ENCODE data around the gene ZNF101. TPM values are rescaled to one million over a fixed set of nuclear protein-coding genes. Genes with fewer than 3 reads are reported as not detected.

Gene ZNF101
- total RNA-seq, 1 donor from 2014 or later: 29.5 TPM

DNA sequence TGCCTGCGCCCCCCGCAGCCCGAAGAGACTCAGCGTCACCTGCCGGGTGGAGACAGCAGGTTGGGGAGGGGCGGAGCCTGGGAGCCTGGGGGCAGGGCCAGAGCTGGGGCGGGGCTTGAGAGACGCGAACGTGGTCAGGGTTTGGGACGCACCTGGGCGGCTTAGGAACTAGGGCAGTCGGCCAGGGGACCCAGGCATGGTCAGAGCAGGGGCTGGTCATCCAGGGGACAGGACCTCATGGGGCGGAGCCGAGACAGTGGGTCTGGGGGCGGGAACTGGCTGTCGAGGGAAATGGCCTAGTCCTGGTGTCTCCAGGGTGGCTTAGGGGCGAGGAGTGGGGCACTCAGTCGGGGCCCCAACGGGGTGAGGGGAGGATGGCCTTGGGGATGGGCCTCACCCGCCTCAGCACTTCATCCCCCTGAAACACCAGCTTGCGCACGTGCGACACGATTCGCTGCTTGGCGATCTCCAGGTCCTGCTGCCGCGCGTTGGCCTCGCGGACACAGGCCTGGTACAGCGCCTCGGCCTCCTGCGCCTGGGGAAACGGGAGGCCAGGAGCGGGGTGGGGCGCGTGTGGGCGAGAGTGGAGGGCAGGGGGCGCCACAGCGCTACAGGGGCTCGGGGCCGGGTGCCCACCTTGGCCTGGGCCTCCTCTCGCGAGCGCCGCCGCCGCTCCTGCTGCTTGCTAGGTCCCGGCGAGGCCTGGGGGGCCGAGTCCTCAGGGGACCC, 31.0 kb upstream of the ZNF101 start:
- Mint-ChIP-seq H3K9me3 (ENCODE audit: unreplicated experiment) (peaks cover 6% of the 10 kb centered on the region), H3K36me3 (ENCODE audit: low read depth, unreplicated experiment) (peaks cover 25% of the 10 kb centered on the region), H3K4me1 (ENCODE audit: unreplicated experiment) (peaks cover 7% of the 10 kb centered on the region), H3K27me3 (ENCODE audit: unreplicated experiment) (peaks cover 7% of the 10 kb centered on the region), H3K27ac (ENCODE audit: unreplicated experiment) (no peak overlapping the region), H3K4me3 (ENCODE audit: unreplicated experiment) (no peak overlapping the region)
- TF ChIP-seq, protein P1, sequence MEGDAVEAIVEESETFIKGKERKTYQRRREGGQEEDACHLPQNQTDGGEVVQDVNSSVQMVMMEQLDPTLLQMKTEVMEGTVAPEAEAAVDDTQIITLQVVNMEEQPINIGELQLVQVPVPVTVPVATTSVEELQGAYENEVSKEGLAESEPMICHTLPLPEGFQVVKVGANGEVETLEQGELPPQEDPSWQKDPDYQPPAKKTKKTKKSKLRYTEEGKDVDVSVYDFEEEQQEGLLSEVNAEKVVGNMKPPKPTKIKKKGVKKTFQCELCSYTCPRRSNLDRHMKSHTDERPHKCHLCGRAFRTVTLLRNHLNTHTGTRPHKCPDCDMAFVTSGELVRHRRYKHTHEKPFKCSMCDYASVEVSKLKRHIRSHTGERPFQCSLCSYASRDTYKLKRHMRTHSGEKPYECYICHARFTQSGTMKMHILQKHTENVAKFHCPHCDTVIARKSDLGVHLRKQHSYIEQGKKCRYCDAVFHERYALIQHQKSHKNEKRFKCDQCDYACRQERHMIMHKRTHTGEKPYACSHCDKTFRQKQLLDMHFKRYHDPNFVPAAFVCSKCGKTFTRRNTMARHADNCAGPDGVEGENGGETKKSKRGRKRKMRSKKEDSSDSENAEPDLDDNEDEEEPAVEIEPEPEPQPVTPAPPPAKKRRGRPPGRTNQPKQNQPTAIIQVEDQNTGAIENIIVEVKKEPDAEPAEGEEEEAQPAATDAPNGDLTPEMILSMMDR (IDR thresholded peaks at IDR 0.05; ENCODE audit: unreplicated experiment): no peak
- DNase-seq (ENCODE audit: low spot score): no peak

DNA sequence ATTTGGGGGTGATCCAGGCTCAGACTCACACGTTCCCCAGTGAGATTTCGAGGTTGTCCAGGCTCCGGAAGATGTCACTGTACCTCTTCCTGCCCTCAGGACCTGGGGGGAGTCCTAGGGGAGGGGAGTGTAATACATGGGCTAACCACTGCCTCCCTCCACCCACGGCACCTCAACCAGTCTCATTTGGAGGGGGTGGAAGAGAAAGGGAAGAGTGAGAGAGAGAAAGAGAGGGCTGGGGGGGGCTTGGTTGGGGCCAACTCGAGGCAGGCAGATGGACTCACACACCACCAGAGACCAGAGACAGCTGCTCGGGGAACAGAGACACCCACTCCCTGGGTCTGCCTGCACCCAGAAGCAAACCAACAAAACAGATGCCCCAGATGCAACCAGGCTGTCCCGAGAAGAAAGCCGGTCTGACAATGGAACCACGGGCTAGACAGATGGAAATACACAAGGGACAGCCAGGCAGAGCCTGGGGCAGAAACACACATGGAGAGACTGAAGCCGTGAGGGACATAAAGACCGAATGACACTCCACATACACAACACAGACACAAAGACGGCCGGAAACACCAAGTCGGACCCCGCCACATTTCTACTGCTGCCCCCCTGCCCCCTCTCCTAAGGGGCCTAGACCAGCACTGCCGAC, 26.0 kb upstream of the ZNF101 start:
- H3K4me3 Mint-ChIP-seq (ENCODE audit: unreplicated experiment): peak overlapping the region; percentile 96
- peak overlapping the region; percentile 91 for H3K27ac Mint-ChIP-seq (ENCODE audit: unreplicated experiment)
- peaks cover 14% of the 10 kb centered on the region for H3K27me3 Mint-ChIP-seq (ENCODE audit: unreplicated experiment)
- H3K9me3 Mint-ChIP-seq (ENCODE audit: unreplicated experiment): peaks cover 6% of the 10 kb centered on the region
- TF ChIP-seq, protein P1 (IDR thresholded peaks at IDR 0.05; ENCODE audit: unreplicated experiment): no peak
- H3K36me3 Mint-ChIP-seq (ENCODE audit: low read depth, unreplicated experiment): peaks cover 19% of the 10 kb centered on the region
- H3K4me1 Mint-ChIP-seq (ENCODE audit: unreplicated experiment): peaks cover 11% of the 10 kb centered on the region
- DNase-seq (ENCODE audit: low spot score): no peak

DNA sequence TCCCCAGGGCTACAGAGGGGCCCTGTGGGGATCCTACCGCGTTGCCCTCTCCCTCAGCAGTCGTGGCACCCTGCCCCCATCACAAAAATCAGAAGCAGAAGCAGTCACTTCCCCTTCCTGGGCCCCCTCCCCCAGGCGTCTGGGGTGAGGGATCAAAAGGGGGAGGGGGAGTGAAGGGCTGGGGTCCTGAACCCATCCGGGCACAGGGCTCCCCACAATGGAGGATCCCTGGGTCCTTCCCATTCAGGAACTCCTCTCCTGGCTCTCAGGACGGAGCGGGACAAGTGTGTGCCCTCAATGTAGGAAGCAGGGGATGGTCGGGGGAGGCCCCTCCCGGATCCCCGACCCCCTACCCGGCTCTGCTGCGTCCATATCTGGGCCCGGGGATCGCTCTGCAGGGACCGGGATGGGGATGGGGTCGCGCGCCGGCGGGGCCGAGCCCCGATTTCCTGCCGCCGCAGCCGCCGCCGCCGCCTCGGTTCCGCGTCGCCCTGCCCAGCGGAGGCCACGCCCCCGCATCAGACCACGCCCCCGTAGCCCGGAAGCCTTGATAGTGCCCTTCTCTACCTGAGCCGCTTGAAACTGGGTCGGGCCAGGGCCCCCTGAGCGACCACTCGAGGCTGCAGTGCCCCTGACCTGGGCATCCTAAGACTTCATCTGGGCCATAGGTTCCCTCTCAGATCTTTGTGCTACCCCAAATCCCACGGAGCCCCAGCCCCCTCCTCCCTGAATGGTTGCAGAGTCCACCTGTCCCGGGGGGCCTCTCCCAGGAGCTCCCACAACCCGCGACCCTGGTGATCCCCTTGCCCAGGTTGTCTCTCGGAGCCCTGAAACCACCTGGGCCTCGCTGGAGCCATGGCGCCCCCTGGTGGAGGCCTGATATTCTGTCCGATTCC, 25.2 kb upstream of the ZNF101 start, which contains the start of gene GMIP:
GMIP (minus strand) TSS at position 500 of the 896 bp plus-strand sequence; CDS start at position 372, 128 bp downstream.
- Mint-ChIP-seq H3K9me3 (ENCODE audit: unreplicated experiment) (peaks cover 6% of the 10 kb centered on the region), H3K36me3 (ENCODE audit: low read depth, unreplicated experiment) (peaks cover 24% of the 10 kb centered on the region), H3K27me3 (ENCODE audit: unreplicated experiment) (peaks cover 17% of the 10 kb centered on the region), H3K4me3 (ENCODE audit: unreplicated experiment) (peak within 1 kb of the TSS; percentile 96), H3K27ac (ENCODE audit: unreplicated experiment) (peak within 1 kb of the TSS; percentile 91), H3K4me1 (ENCODE audit: unreplicated experiment) (peaks cover 11% of the 10 kb centered on the region)
- TF ChIP-seq, protein P1 (IDR thresholded peaks at IDR 0.05; ENCODE audit: unreplicated experiment): peak; percentile 94
- DNase-seq (ENCODE audit: low spot score): peak; percentile 83

DNA sequence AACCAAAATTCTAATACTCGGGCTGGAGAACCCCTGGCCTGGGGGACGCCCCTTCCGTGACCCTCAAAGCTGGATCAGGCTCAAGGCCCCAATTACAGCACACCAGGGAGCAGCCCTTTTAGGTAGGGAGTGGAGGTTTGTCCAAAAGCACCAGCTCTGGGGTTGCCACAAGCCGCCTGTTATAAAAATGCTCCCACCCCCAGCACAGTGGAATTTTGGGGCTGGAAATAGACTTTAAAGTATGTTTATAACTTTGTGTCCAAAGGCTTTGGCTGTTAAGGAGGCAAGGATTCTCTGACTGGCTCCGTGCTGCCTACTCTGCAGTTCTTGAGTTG, 24.6 kb upstream of the ZNF101 start:
- H3K9me3 Mint-ChIP-seq (ENCODE audit: unreplicated experiment): peaks cover 6% of the 10 kb centered on the region
- DNase-seq (ENCODE audit: low spot score): no peak
- H3K4me3 Mint-ChIP-seq (ENCODE audit: unreplicated experiment): peak overlapping the region; percentile 96
- peak overlapping the region; percentile 30 for H3K27ac Mint-ChIP-seq (ENCODE audit: unreplicated experiment)
- TF ChIP-seq, protein P1 (IDR thresholded peaks at IDR 0.05; ENCODE audit: unreplicated experiment): peak; percentile 19
- H3K27me3 Mint-ChIP-seq (ENCODE audit: unreplicated experiment): peaks cover 17% of the 10 kb centered on the region
- peaks cover 25% of the 10 kb centered on the region for H3K36me3 Mint-ChIP-seq (ENCODE audit: low read depth, unreplicated experiment)
- H3K4me1 Mint-ChIP-seq (ENCODE audit: unreplicated experiment): peaks cover 11% of the 10 kb centered on the region

Data from endothelial cell (in vitro differentiated cells).